DMS79 (cell line): Measurements from ENCODE around the gene CHIA.
"Not testable (repeated sequence)": the region's sequence is repeated elsewhere in the genome, so short reads cannot be mapped to it uniquely, and the experiment has no call there.

Experiments
- DNase-seq: peaks from one replicate; lab custom pipeline; 2025; lab: John Stamatoyannopoulos, UW

Gene CHIA

DNA sequence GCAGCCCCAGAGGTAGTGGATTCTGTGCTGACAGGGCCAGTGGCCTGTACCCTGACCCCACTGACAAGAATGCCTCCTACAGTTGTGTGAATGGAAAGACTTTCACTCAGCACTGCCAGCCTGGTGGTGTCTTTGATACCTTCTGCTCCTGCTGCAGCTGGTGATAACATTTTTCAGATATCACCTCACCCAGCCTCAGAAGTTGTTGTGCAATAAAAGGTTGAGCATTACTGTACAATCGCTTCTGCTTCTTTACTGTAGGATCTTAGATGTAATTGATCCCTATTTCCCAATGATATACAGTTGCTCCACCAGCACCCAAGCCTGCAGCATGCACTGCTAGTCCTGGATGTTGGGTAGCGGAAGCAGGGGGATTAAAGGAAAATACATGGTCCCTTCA lies 4.8 kb upstream of the CHIA start:
- no peak for DNase-seq

DNA sequence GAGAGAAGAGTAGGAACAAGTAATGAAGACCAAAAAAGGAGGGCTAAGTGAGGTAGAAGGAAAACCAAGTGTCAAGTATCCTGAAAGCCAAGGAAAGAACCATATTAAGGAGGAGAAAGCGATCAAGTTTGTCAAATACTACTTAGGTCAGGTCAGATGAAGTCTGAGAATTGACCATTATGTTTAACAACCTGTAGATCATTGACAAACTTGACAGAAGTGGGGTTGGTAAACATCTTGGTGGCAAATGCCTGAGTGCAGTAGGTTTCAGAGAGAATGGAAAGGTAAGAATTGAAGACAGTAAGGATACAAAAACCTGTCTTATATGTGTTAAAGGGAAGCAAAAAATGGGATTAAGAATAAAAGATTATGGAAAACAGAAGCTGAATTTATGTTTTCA lies 3.7 kb upstream of the CHIA start:
- no peak for DNase-seq

DNA sequence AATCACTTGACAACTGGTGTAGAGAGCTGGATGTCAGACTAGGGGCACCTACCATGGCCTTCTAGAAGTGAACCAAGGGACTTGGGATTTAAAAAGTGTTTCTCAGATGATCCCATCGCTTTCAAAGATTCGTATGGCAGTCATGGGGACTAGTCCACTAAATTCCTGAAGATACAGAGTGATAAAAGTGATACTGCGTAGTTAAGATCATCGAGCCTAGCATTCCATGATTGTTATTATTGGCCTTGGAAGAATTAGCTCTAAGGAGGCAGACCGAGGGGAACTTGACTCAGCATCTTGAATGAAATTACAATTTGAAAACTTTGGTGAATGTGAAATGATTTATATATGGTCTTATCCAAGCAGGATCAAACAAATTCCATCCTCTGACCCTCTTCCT lies 1.3 kb upstream of the CHIA start:
- no peak for DNase-seq

DNA sequence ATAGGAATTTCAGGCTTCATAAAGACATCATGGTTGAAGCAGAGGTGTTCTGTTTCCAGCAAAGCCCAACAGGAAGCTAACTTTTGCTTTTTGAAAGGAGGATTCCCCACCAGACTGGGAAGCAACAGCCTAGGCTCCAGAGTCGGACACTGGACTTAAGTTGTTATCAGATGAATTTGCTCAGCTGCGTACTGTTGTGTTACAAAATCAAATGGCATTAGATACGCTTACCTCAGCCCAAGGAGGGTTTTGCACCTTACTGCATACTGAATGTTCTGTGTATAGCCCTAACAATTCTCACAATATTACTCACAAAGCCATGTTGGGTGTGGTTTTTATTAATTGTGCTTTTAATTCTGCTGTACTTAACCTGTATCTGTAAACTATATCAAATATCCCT lies 547 bp upstream of the CHIA start:
- no peak for DNase-seq

DNA sequence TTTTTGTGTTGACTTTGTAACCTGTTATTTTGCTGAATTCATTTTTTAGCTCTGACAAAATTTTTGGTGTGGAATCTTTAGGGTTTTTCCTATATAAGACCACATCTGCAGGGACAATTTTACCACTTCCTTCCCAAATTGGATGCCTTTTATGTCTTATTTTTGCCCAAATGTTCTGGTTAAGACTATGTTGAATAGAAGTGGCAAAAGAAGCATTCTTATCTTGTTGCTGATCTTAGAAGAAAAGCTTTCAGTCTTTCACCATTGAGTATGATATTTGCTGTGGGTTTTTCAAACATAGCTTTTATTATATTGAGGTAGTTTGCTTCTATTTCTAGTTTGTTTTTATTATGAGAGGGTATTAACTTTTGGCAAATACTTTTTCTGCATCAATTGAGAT lies 3.7 kb downstream of the CHIA start:
- no peak for DNase-seq

DNA sequence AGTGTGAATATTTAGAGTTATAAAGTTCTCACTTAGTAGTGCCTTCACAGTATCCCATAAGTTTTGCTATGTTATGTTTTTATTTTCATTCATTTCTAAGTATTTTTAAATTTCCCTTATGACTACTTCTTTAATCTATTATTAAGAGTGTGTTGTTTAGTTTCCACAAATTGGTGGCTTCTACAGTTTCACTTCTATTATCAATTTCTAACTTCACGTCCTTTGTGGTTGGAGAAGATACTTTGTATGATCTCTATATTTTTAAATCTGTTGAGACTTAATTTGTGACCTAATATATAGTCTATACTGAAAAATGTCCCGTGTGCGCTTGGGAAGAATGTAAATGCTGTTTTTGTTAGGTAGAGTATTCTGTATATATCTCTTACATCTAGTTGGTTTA lies 11.7 kb downstream of the CHIA start:
- DNase-seq: no peak

DNA sequence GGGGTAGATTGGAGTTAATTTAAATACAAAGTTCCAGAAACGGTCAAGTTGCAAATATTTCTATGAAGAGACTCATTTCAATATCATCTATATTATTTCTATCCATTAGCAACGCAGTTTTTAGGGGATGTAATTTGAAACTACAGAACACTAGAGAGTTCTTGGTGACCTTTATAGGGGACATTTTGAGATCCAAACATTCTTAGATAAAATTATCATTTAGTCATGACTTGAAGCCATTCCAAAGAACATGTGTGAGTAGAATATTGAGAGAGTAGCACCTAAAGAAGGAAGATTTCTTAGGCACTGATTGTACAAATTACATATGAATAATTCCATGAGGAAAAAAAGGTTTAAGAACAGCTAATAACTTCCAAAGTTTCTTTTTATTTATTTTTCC lies 19.0 kb downstream of the CHIA start:
- DNase-seq: no peak

DNA sequence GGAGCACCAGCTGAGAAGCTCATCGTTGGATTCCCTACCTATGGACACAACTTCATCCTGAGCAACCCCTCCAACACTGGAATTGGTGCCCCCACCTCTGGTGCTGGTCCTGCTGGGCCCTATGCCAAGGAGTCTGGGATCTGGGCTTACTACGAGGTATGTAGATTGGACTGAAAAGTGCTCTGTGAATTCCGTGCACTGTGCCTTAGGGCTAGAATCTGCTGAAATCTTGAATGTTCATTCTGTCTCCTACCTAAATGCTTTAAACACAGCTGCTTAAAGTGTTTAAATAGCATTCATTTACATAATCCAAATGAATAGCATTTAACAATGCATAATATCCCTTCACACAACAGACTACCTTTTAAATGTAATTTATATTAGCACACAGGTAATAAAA lies 27.9 kb downstream of the CHIA start:
- DNase-seq: no peak

DNA sequence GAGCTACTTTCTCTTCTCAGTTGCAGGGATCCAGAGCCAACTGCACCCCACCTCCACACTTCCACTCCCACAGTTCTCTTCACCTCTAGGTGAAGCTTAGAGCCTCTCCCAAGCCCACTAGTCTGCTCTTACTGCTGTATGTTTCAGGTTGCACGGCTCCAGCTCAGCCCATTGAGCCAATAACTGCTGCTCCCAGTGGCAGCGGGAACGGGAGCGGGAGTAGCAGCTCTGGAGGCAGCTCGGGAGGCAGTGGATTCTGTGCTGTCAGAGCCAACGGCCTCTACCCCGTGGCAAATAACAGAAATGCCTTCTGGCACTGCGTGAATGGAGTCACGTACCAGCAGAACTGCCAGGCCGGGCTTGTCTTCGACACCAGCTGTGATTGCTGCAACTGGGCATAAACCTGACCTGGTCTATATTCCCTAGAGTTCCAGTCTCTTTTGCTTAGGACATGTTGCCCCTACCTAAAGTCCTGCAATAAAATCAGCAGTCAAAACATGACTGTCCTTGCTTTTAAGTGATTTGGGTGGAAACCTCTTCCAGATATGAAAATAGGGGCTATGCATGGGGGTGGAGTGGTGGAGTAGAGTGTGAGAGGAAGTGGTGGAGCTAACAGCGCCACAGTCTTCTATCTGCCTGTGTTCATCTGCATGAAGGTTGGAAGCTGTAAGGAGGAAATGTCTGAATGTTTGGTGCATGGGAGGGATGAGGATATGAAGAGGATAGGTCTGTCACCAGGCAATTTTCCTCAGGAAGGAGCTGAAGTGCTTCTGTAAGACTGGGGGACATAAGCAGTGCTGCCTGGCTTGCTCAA lies 29.6 kb downstream of the CHIA start:
- no peak for DNase-seq

DNA sequence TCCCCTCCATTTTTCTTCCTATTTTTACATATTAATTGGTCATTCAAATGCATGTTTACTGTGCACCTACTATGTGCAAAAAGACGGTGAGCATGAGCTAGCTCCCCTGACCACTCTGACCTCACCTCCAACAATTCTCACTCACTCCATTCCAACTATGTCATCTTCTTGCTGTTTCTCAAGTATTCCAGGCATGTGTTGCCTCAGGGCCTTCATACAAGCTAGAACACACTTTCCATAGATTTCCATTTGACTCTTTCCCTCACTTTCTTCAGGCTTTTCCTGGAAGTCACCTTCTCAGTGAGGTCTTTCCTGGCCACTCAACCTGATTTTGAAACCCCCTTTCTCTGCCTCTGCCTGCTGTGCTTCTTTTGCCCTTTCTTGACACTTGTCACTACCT lies 32.6 kb downstream of the CHIA start:
- DNase-seq: no peak

DNA sequence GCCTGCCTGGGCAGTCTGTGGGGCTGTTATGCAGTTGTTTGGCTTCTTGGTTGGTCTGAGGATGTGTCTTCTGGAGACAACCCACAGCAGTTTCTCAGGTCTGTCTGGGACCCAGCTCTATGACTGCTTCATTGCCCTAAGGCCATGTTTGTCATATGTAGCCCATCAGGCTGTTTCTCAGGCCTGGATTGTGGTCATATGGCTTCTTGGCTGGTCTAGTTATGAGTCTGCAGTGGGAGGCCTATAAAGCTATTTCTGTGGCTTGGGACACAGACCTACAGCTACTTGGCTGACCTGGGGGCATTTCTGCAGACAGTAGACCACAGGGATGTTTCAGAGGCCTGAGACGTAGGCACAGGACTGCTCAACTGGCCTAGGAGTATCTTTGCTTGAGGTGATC lies 41.5 kb downstream of the CHIA start:
- DNase-seq: no peak

DNA sequence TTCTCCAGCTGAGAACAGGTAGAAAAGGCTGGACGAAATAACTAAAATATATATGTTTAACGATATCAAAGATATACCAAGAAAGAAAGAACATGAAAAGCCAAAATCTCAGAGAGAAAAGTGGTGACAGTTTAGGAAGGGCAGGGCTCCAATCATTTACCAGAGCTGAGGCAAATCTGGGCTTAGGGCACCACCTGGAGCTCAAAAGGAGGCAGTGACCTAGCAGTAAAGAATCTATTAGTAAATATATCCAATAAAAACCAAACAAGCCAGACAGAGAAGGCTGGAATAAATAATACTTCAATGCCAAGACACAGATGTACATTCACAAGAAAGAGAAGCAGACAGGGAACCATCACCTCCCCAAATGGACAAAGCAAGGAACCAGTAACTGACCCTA lies 43.5 kb downstream of the CHIA start:
- no peak for DNase-seq

DNA sequence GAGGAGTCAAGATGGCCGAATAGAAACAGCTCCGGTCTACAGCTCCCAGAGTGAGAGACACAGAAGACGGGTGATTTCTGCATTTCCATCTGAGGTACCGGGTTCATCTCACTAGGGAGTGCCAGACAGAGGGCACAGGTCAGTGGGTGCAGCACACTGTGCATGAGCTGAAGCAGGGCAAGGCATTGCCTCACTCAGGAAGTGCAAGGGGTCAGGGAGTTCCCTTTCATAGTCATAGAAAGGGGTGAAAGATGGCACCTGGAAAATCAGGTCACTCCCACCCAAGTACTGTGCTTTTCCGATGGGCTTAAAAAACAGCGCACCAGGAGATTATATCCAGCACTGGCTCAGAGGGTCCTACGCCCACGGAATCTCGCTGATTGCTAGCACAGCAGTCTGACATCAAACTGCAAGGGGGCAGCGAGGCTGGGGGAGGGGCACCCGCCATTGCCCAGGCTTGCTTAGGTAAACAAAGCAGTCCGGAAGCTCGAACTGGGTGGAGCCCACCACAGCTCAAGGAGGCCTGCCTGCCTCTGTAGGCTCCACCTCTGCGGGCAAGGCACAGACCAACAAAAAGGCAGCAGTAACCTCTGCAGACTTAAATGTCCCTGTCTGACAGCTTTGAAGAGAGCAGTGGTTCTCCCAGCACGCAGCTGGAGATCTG lies 44.7 kb downstream of the CHIA start:
- DNase-seq: not testable (repeated sequence)

DNA sequence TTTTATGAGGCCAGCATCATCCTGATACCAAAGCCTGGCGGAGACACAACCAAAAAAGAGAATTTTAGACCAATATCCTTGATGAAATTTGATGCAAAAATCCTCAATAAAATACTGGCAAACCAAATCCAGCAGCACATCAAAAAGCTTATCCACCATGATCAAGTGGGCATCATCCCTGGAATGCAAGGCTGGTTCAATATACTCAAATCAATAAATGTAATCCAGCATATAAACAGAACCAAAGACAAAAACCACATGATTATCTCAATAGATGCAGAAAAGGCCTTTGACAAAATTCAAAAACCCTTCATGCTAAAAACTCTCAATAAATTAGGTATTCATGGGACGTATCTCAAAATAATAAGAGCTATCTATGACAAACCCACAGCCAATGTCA lies 48.2 kb downstream of the CHIA start:
- DNase-seq: not testable (repeated sequence)

DNA sequence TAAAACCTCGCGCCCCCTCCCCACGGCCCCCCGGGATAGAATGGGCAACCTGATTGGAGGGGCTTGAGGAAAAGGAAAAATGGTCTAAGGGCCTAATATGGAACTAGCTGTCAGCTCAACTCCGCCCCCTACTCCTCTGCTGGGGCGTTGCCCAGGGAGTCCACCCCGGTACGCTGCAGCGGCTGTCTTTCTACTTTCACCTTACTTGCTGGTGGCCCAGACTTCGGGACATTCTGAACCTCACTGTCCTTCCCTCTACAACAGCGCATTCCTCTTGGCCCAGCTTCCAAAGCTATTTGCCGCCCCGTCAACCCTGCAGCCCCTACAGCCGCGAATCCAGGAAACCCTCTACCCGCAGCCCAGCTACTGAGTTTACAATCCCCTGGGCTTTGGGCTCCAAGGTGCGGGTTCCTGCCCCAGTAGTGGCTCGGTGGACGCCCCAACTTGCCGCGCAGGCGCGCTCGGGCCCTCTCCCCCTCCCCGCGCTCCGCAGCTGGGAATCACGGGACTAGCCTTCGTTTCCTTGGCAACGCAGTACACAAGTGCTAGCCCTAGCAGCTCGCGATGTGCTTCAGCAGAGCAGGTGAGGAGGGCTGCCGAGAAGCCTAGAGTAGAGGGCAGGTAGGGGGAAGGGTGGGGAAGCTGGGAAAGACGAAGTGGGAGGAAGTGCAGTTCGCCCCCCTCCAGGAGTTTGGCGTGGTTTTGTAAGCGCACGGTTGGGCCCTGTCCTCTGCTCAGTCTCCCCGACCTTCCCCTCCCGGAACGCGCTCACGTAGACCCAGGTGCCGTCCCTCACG lies 55.6 kb downstream of the CHIA start:
- peak; percentile 93 for DNase-seq

DNA sequence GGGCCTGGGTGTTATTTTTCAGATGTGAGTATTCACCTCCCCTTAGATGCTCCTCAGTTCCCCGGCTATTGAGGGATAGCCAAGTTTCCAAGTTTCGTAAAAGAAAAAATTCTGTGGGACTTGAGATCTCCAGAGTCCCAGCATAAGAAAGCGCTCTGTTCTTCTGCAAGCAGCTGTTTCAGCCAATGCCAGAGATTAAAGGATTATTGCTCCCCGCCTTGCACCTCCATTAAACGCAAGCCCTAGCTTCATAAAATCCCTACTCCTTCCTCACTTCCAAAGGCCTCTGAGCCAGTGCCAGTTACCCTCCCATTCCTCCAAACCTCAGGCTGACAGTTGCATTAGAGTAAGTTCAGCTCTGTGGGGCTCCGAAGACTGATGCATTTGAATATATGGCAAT lies 56.4 kb downstream of the CHIA start:
- DNase-seq: no peak

DNA sequence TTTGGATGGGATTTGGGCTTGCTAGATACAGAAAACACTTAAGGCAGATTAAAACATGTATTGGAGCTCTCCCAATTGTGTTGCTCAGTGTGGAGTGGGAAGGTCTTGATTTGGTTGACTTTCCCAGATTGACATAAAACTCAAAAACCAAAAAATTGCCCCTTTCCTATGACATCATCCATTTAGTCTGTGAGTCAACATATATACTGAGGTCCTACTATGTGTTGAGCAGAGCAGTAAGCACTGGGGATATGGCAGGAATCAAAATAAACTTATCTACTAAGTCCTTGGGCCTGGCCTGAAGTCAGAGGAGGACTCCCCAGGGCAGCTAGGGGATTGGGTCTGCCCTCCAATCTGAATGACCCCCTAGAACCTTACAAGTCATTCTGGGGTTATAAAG lies 61.0 kb downstream of the CHIA start:
- DNase-seq: no peak

DNA sequence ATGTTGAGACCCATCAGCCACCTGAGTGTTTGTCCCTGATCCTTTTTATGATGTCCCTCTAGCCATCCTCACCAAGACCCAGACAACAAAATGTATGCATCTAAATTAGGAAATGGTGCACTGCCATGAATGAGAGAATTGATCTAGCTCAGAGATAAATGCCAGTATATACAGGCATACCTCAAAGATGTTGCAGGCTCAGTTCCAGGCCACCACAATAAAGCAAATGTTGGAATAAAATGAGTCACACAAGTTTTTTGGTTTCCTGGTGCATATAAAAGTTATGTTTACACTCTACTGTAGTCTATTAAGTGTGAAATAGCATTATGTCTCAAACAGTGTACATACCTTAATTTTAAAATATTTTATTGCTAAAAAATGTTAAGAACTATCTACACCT lies 63.9 kb downstream of the CHIA start:
- no peak for DNase-seq

DNA sequence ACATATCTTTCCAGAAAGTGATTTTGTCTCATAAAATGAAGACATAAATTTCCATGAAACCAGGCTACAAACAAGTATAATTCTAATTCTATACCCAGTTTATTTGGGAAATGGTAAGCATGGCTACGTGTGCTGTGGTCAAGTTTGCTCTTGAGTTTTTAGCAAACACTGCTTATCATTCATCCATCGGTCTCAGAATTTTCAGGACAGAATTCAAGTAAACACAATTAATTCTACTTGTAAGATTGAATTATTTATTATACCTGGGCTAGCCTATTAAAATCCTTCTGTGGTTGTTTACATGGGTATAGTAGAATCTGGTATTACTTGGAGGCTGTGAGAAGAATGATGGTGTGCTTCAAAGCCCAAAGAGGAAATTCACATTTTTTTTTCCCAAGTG lies 68.3 kb downstream of the CHIA start:
- no peak for DNase-seq

DNA sequence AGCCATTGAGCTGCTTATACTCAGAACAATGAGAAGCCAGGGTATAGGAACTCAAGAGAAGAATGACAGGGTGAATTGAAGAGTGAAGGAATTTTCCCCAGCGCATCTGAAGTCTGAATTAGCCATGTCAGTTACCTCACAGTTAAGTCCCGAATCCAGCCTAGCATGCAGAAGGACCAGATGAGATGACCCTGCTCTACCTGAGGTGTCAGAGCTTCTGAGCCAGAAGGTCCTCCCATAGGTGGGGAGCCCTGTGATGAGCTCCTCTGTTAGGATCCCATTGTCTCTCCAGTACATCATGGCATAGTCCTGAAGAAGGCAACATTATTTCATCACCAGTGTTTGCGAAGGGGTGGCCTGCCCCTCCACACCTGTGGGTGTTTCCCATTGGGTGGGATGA lies 68.7 kb downstream of the CHIA start:
- no peak for DNase-seq

DNA sequence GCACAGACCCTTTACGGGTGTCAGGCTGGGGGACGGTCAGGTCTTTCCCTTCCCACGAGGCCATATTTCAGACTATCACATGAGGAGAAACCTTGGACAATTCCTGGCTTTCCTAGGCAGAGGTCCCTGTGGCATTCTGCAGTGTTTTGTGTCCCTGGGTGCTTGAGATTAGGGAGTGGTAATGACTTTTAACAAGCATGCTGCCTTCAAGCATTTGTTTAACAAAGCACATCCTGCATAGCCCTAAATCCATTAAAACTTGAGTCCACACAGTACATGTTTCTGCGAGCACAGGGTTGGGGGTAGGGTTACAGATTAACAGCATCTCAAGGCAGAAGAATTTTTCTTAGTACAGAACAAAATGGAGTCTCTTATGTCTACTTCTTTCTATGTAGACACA lies 69.6 kb downstream of the CHIA start:
- DNase-seq: not testable (repeated sequence)

DNA sequence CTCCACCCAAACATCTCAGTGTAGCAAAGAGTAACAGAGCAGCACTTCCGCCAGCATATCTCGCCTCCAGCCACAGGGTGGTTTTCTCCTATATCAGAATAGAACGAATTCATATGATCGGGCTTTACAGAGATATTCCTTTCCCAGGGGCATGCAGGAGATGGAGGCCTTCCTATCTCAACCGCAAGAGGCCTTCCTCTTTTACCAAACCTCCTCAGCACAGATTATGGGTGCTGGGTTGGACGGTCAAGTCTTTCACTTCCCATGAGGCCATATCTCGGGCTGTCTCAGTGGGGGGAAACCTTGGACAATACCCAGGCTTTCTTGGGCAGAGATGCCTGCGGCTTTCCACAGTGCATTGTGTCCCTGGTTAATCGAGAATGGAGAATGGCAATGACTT lies 71.1 kb downstream of the CHIA start:
- no peak for DNase-seq

DNA sequence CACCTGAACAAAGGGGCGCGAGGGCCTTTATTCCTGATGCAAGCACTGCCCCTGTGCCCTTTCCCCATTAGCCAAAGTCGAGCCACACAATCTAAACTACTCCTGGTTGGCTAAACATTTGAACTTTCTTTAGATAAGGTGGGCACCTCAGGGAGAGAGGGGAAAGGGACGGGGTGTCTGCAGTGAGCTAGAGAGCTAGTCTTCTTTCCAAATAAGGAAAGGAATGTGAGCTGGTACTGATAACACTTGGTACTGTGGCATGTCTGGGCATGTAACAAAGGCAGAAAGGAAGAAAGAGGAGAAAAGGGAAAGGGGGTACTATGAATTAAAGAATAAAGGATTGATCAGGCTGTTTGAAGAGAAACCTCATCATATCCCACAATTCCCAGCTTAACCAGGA lies 74.0 kb downstream of the CHIA start:
- no peak for DNase-seq
